H1 (cell line): Measurements from ENCODE around the gene LPP.

Experiments used
- CBX8 ChIP-seq: fragments of 300-800, 300-1000 bp; sonication (generic); IDR thresholded peaks from 2 replicates; pipeline ENCODE4 v1.7.1; 2016; ENCODE audit warnings: low read depth, low read length, borderline replicate concordance
- CEBPB ChIP-seq: IDR thresholded peaks from 2 replicates; pipeline ENCODE4 v1.6.1; 2012; ENCODE audit warnings: low read depth, low read length
- HDAC2 ChIP-seq, 2 experiments: fragments of 300-600 bp in 1 of 2; sonication (generic) in 1 of 2; IDR thresholded peaks; 2 replicates each; pipeline ENCODE4 v1.6.1; 2011 to 2012; ENCODE audit warnings: low read depth in 2 of 2, low read length in 2 of 2, mild to moderate bottlenecking in 2 of 2, moderate library complexity in 2 of 2, borderline replicate concordance in 1 of 2, inconsistent platforms in 1 of 2
- POLR2A ChIP-seq, 2 experiments: IDR thresholded peaks; 1 replicate in 1 of 2; 2 replicates in 1 of 2; pipeline ENCODE4 v1.6.1; 2011; ENCODE audit warnings: low read depth in 2 of 2, low read length in 2 of 2, mild to moderate bottlenecking in 2 of 2; ENCODE audit errors: control extremely low read depth in 1 of 2
- TF ChIP-seq, protein P1 (sequence below): IDR thresholded peaks from 2 replicates; pipeline ENCODE4 v1.6.1; 2012; ENCODE audit warnings: low read length, inconsistent platforms

DNA sequence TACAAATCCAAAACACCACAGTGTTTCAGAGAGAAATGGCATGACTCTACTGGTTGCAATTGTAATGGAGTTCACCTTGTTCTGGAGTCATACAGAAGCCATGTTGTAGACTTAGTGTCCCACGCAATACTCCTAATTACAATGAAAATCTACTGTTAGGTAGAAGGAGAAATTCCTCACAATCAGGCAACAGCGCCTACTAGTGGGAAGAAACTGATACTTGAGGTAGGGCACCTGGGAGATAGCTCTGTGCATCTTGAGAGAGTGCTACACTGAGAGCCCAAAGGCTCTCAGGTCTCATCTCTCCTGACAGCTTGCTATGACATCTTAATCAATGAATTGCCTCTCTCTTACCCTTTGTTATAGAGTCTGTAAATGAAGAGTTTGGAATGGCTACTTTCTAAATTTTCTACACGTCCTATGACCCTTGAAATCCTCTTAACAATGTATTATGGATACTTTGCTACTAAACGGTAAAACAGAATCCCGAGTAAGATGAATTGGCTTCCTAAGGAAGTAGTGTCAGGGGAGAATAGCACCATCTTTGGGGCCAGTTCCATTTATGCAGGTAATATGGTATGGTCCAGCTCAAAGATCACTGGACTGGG, 595.2 kb downstream of the LPP start:
- no peak for TF ChIP-seq CEBPB
- TF ChIP-seq, protein P1, sequence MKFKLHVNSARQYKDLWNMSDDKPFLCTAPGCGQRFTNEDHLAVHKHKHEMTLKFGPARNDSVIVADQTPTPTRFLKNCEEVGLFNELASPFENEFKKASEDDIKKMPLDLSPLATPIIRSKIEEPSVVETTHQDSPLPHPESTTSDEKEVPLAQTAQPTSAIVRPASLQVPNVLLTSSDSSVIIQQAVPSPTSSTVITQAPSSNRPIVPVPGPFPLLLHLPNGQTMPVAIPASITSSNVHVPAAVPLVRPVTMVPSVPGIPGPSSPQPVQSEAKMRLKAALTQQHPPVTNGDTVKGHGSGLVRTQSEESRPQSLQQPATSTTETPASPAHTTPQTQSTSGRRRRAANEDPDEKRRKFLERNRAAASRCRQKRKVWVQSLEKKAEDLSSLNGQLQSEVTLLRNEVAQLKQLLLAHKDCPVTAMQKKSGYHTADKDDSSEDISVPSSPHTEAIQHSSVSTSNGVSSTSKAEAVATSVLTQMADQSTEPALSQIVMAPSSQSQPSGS: no peak
- TF ChIP-seq POLR2A (IDR thresholded peaks at IDR 0.05; ENCODE audit: control extremely low read depth in 1 of 2, low read depth in 2 of 2, low read length in 2 of 2): no peak
- no peak for TF ChIP-seq CBX8
- TF ChIP-seq HDAC2 (IDR thresholded peaks at IDR 0.05; ENCODE audit: borderline replicate concordance in 1 of 2, low read depth in 2 of 2, low read length in 2 of 2): no peak
